Left lung (tissue), 10 donors: ENCODE measurements around the gene NT5DC3. TPM values are rescaled to one million over a fixed set of nuclear protein-coding genes. Genes with fewer than 3 reads are reported as not detected.
A peak's percentile ranks its signal among the peaks of the same experiment; 100 is the strongest.

Source experiments
- ATAC-seq: fragments of 200-7000 bp; cut with Tn5 transposase; one replicate; pipeline ENCODE4 v1.9.1; 2020; ENCODE audit warnings: moderate library complexity
- DNase-seq, 4 donors: peaks; one replicate each; pipeline ENCODE4 v3.0.0-alpha.2; 2013 to 2020
- H3K27ac ChIP-seq, 2 donors: fragments of 200-600 bp; sonication (generic) in 1 of 2; one replicate each; pipeline versions ENCODE4 v1.5.0 to v1.8.0; 2020 to 2021
- H3K27me3 ChIP-seq, 2 donors: fragments of 200-600 bp; sonication (generic) in 1 of 2; one replicate each; pipeline versions ENCODE4 v1.5.0 to v1.8.0; 2020 to 2021
- H3K36me3 ChIP-seq, 2 donors: fragments of 200-600 bp; sonication (generic) in 1 of 2; one replicate each; pipeline versions ENCODE4 v1.5.0 to v1.8.0; 2020 to 2021
- H3K4me1 ChIP-seq, 2 donors: fragments of 200-600 bp; one replicate each; pipeline ENCODE4 v1.8.0; 2021
- H3K4me3 ChIP-seq, 2 donors: fragments of 200-600 bp; sonication (generic) in 1 of 2; one replicate each; pipeline versions ENCODE4 v1.5.0 to v1.8.0; 2020 to 2021; ENCODE audit warnings: mild to moderate bottlenecking in 1 of 2
- H3K9me3 ChIP-seq, 2 donors: fragments of 200-600 bp; sonication (generic) in 1 of 2; one replicate each; pipeline versions ENCODE4 v1.5.0 to v1.8.0; 2020 to 2021
- CTCF ChIP-seq, 2 donors: fragments of 200-600 bp; sonication (generic) in 1 of 2; IDR thresholded peaks; one replicate each; pipeline versions ENCODE4 v1.5.0 to v1.8.0; 2021; ENCODE audit warnings: antibody characterized with exemption in 2 of 2
- intact Hi-C, 2 donors: fragments of 100-400 bp; cut with DNase I; formaldehyde crosslinking; loops; one replicate each; pipeline versions ENCODE4 v1.11.2 to v1.14.2; 2022
- polyA plus RNA-seq, 6 donors: library from polyadenylated mRNA; unstranded; fragments of 120-200 nt; gene quantifications; one replicate each; pipeline ENCODE4 v1.2.1, GENCODE V29; 2013; ENCODE audit not compliant: insufficient read length in 6 of 6
- total RNA-seq, 2 donors: library from RNA; stranded (reverse); fragmentation: NEBNext Ultra II Directional; extraction: Animal tissue kit (Norgen Biotek cat#: 25700); gene quantifications; one replicate each; pipeline ENCODE4 v1.2.1, GENCODE V29; 2021
- donor health status: DM: no; HTN: yes; CAD: no.
- donor health status: DM: no; HTN: no; CAD: no.

The NT5DC3 gene
- total and polyA plus RNA-seq, 8 donors: 5.2 to 8.9 (median 7.5) TPM

DNA sequence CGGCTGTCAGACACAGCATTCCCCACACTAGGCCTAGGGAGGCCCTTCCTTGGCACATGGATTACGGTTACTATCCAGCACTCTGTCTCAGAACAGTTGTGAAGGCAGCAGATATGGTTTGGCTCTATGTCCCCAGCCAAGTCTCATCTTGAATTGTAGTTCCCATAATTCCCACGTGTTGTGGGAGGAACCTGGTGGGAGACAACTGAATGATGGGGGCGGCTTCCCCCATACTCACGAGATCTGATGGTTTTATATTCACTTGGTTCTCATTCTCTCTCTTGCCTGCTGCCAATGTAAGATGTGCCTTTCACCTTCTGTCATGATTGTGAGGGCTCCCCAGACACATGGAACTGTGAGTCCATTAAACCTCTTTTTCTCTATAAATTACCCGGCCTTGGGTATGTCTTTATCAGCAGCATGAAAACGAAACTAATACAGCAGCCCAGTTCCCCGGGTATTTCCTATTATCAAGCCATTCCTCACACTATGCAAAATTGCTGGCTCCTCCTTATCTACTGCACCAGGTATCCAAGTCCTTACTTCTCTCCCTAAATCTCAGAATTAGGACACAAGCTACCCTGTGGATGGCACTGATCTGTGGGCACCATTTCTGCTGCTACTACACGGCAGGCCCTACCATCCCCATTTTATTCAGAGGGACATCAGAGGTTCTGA is 33.3 kb downstream of the NT5DC3 start:
- no peak for ATAC-seq
- intact Hi-C loops: no loop called here

GRCh38 chr12:103806803-103807202 is 34.2 kb downstream of the NT5DC3 start:
- peak overlapping the region; percentile 26 to 79 for H3K27ac ChIP-seq
- peak in 1 of 4 donors; percentile 38 for DNase-seq
- no peaks in the 10 kb centered on the region for H3K27me3 ChIP-seq
- no peak overlapping the region for H3K4me3 ChIP-seq
- intact Hi-C loops: no loop called here
- ATAC-seq: peak; percentile 32
- H3K4me1 ChIP-seq: peaks cover 14 to 41% of the 10 kb centered on the region in 2 donors
- no peaks in the 10 kb centered on the region for H3K9me3 ChIP-seq
- TF ChIP-seq CTCF (IDR thresholded peaks at IDR 0.05): no peak
- no peaks in the 10 kb centered on the region for H3K36me3 ChIP-seq

More for the DNA sequence above, 33.3 kb downstream of the NT5DC3 start:
- Histone ChIP-seq H3K4me1 (peaks cover 14 to 34% of the 10 kb centered on the region in 2 donors), H3K9me3 (no peaks in the 10 kb centered on the region), H3K36me3 (no peaks in the 10 kb centered on the region), H3K27me3 (no peaks in the 10 kb centered on the region), H3K27ac (peak overlapping the region in 1 of 2 donors; percentile 79), H3K4me3 (no peak overlapping the region)
- TF ChIP-seq CTCF (IDR thresholded peaks at IDR 0.05): no peak
- DNase-seq: no peak

DNA sequence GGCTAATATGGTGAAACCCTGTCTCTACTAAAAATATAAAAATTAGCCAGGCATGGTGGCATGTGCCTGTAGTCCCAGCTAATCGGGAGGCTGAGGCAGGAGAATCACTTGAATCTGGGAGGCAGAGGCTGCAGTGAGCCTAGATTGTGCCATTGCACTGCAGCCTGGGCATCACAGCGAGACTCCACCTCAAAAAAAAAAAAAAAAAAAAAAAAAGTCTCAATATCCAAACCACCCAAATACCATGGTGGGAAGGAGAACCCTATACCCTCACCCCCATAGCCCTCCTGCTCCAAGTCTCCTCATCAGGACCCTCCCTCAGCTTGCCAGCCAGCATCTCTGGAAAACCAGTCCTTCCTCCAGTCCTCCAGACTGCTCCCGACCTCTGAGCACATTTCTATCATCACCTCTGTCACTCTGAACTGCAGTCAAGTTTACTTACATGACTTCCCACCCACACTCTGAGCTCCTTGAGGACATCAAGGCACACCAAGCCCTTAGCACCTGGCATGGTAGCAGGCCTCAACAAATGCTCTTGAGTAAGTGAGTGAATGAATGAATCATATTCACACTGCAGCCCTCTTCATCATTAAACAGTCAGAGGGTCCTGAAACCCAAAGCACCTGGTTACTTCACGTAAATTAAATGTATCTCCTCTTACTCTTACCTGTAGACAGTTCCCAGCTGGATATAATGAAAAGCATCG is 35.2 kb downstream of the NT5DC3 start:
- ATAC-seq (no peak), DNase-seq (no peak)
- Histone ChIP-seq H3K27ac (peak overlapping the region; percentile 56 to 79), H3K9me3 (no peaks in the 10 kb centered on the region), H3K4me3 (no peak overlapping the region), H3K4me1 (peaks cover 14 to 50% of the 10 kb centered on the region in 2 donors), H3K36me3 (no peaks in the 10 kb centered on the region), H3K27me3 (no peaks in the 10 kb centered on the region)
- intact Hi-C loops: no loop called here
- no peak for TF ChIP-seq CTCF (IDR thresholded peaks at IDR 0.05)

DNA sequence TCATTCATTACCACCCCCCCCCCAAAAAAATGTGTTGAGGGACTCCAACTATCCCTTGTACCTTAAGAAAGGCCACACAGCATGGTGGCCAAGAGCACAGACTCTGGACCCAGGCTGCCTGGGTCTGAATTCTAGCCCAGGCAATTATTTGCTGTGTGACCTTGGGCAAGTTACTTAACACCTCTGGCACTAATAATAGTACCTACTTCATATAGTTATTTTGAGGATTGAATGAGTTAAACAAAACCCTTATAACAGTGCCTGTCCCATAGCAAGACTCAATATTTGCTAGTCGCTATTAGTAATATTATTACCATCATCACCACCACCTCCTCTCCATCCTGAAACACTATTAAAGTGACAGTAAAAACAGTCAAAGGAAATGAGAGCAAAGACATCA is 37.2 kb downstream of the NT5DC3 start:
- Histone ChIP-seq H3K4me3 (no peak overlapping the region), H3K27me3 (no peaks in the 10 kb centered on the region), H3K4me1 (peaks cover 24 to 70% of the 10 kb centered on the region in 2 donors), H3K9me3 (no peaks in the 10 kb centered on the region), H3K36me3 (no peaks in the 10 kb centered on the region), H3K27ac (no peak overlapping the region)
- intact Hi-C loops: no loop called here
- ATAC-seq (no peak), DNase-seq (no peak)
- no peak for TF ChIP-seq CTCF (IDR thresholded peaks at IDR 0.05)

DNA sequence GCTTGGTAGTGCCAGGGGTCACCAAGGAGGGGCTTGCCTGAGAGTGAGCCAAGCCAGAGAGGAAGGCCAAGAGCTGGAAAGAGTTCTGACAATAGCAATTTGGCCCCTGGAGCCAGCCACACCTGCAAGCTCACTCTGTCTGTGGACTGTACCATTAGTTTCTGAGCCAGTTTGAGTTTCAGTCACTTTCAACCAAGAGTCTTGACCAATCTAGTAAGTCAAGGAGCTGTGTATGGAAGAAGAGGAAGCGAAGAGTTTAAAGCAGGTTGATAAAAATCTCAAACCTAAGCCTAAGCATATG is 38.5 kb downstream of the NT5DC3 start:
- Histone ChIP-seq H3K9me3 (no peaks in the 10 kb centered on the region), H3K27me3 (no peaks in the 10 kb centered on the region), H3K4me1 (peaks cover 24 to 70% of the 10 kb centered on the region in 2 donors), H3K36me3 (no peaks in the 10 kb centered on the region), H3K4me3 (no peak overlapping the region), H3K27ac (peak overlapping the region in 1 of 2 donors; percentile 39)
- DNase-seq (no peak), ATAC-seq (no peak)
- TF ChIP-seq CTCF (IDR thresholded peaks at IDR 0.05): no peak
- intact Hi-C loops: no loop called here
